ENCODE data around the gene FBN1. TPM values are rescaled to one million over a fixed set of nuclear protein-coding genes. Genes with fewer than 3 reads are reported as not detected.

FBN1 gene
- total RNA-seq, 4 donors from 2014 or later, result 153 to 266 (median 203) TPM

DNA sequence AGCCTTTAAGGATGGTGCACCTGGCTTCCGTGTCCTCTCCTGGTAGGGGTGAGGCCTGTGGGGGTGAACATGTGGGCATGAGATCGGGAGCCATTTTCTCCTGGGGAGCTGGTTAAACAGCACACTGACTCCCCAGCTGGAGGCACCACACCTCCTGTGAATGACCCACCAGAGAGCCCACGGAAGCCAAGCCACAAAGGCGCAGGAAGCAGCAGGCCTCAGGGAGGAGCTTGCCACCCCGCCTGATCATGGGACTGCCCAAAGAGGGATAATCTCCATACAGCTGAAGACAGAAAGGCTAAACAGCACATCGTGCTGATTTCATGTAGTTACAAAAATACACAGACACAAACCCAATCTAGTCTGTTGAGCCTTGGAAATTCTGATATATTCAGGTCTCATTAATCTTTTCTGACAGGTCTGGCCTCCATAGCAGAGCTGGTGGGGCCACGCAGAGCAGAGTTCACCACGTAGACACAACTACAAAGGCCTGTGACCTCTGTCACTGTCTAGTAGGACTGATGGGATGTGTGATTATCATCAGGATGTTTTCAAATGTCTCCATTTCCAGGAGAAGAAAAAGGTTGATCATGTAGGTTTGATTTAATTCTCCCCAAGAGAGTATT lies 239.1 kb downstream of the FBN1 start:
- WGBS, 2 donors (ENCODE audit: low coverage in 1 of 2), result 51 to 56% methylated on average over 5 to 6 of the region's 8 CpGs
- H3K27ac ChIP-seq, result peak overlapping the region in 3 of 4 donors; percentile 32 to 54 (median 32)

DNA sequence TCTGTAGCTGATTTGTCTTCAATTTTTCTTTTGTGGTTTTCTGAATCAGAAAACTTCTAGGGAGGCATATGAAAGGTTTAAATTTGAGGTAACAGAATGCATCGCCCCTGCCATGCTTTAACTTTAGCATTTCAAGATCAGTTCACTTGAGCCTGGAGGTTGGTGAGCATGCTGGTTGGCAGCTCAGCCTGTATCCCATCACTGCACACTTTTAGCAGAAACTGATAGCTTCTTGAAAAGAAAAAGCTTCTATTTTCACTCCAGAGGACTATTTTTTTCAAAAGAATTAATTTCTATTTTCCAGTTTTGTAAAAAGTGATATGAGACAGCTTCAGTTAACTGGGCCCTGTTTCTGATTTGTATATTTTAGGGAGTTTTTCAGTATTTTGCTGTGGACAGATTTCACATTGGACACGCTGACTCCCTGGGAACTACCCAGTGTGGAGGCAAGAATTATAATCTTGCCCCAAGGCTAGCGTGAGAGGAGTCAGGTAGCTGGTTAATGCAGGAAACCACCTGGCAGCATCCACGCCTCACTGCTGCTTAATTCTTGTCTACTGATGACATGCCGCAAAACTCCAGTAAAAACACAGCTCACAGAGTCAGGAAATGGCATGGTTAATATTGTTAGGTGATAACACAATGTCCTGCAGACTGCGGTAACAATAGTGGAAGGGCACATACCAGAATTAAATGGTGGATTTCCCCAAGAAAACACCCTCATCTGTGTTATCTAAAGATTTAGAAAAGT lies 242.9 kb downstream of the FBN1 start:
- H3K9me3 ChIP-seq, result no peaks in the 10 kb centered on the region
- TF ChIP-seq POLR2AphosphoS5 (IDR thresholded peaks at IDR 0.05) (no peak), POLR2A (IDR thresholded peaks at IDR 0.05) (no peak), EP300 (IDR thresholded peaks at IDR 0.05) (no peak)
- TF ChIP-seq, protein P1, sequence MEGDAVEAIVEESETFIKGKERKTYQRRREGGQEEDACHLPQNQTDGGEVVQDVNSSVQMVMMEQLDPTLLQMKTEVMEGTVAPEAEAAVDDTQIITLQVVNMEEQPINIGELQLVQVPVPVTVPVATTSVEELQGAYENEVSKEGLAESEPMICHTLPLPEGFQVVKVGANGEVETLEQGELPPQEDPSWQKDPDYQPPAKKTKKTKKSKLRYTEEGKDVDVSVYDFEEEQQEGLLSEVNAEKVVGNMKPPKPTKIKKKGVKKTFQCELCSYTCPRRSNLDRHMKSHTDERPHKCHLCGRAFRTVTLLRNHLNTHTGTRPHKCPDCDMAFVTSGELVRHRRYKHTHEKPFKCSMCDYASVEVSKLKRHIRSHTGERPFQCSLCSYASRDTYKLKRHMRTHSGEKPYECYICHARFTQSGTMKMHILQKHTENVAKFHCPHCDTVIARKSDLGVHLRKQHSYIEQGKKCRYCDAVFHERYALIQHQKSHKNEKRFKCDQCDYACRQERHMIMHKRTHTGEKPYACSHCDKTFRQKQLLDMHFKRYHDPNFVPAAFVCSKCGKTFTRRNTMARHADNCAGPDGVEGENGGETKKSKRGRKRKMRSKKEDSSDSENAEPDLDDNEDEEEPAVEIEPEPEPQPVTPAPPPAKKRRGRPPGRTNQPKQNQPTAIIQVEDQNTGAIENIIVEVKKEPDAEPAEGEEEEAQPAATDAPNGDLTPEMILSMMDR (IDR thresholded peaks at IDR 0.05), result no peak
- no peaks in the 10 kb centered on the region for H3K36me3 ChIP-seq
- H3K4me3 ChIP-seq, result no peak overlapping the region
- H3K27ac ChIP-seq, result no peak overlapping the region
- WGBS, 2 donors (ENCODE audit: low coverage in 1 of 2), result 68 to 73% methylated on average over 4 to 6 of the region's 6 CpGs
- no peak for ATAC-seq
- H3K27me3 ChIP-seq, result no peaks in the 10 kb centered on the region
- H3K4me1 ChIP-seq, result peaks cover 0 to 34% (median 11%) of the 10 kb centered on the region in 3 donors

More for the DNA sequence above, 239.1 kb downstream of the FBN1 start:
- no peaks in the 10 kb centered on the region for H3K27me3 ChIP-seq
- no peak overlapping the region for H3K4me3 ChIP-seq
- ATAC-seq, result peak; percentile 31
- TF ChIP-seq POLR2A (IDR thresholded peaks at IDR 0.05), result no peak
- no peak for TF ChIP-seq EP300 (IDR thresholded peaks at IDR 0.05)
- TF ChIP-seq, protein P1 (IDR thresholded peaks at IDR 0.05), result no peak
- no peak for TF ChIP-seq POLR2AphosphoS5 (IDR thresholded peaks at IDR 0.05)
- H3K4me1 ChIP-seq, result peaks cover 3 to 47% (median 5%) of the 10 kb centered on the region in 3 donors
- H3K9me3 ChIP-seq, result no peaks in the 10 kb centered on the region
- peaks cover 0 to 22% of the 10 kb centered on the region in 2 donors for H3K36me3 ChIP-seq

DNA sequence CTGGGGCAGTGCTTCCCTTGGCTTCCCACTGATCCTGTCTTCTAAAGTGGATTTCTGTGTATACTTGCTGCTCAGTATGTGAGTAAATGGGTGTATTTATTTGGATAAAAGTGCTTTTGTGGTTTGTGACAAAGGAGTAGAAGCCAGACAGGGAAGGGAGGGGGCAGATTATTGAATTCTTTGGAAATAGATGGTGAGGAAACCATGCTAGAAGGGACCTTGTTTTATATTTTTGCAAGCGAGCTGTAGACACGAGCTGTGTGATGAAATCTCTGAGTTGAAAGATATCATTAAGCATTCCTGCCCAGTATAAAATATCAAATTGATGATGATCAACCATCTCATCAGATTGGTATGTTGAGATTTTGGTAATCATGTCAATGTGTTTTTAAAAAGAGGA lies 245.4 kb downstream of the FBN1 start:
- peak; percentile 43 for ATAC-seq
- Histone ChIP-seq H3K4me1 (peaks cover 0 to 22% (median 11%) of the 10 kb centered on the region in 3 donors), H3K36me3 (no peaks in the 10 kb centered on the region), H3K4me3 (no peak overlapping the region), H3K27me3 (no peaks in the 10 kb centered on the region), H3K9me3 (no peaks in the 10 kb centered on the region), H3K27ac (peak overlapping the region in 1 of 4 donors; percentile 22)
- TF ChIP-seq POLR2AphosphoS5 (IDR thresholded peaks at IDR 0.05) (no peak), EP300 (IDR thresholded peaks at IDR 0.05) (no peak)
- WGBS, 2 donors (ENCODE audit: low coverage in 1 of 2), result 40 to 69% methylated on average over 2 of the region's 2 CpGs

DNA sequence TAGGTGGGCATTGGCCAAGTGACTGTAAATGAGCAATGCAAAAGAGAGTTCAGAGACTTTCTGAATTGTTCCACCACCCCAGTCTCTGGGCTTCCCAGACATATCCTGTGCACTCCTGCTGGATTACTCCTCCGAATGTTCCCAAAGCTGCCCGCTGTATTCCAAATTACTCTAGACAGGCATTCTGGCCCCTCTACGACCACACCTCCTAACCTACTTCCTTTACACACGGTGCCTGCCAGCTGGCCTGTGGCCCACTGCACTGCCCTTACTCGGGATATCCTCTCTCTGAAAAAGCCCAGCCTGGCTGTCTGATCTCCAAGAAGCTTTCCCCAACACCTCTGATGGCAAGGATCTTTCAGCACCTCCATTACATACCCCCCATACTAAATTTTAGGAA lies 247.7 kb downstream of the FBN1 start:
- TF ChIP-seq POLR2A (IDR thresholded peaks at IDR 0.05) (no peak), EP300 (IDR thresholded peaks at IDR 0.05) (no peak), POLR2AphosphoS5 (IDR thresholded peaks at IDR 0.05) (no peak)
- TF ChIP-seq, protein P1 (IDR thresholded peaks at IDR 0.05), result no peak
- H3K9me3 ChIP-seq, result no peaks in the 10 kb centered on the region
- H3K4me1 ChIP-seq, result peaks cover 0 to 42% (median 17%) of the 10 kb centered on the region in 3 donors
- 22 to 26% methylated on average over 3 to 4 of the region's 5 CpGs for WGBS, 2 donors (ENCODE audit: low coverage in 1 of 2)
- peak overlapping the region in 3 of 4 donors; percentile 4 to 41 (median 6) for H3K27ac ChIP-seq
- ATAC-seq, result no peak
- no peaks in the 10 kb centered on the region for H3K27me3 ChIP-seq
- no peaks in the 10 kb centered on the region for H3K36me3 ChIP-seq
- H3K4me3 ChIP-seq, result no peak overlapping the region

DNA sequence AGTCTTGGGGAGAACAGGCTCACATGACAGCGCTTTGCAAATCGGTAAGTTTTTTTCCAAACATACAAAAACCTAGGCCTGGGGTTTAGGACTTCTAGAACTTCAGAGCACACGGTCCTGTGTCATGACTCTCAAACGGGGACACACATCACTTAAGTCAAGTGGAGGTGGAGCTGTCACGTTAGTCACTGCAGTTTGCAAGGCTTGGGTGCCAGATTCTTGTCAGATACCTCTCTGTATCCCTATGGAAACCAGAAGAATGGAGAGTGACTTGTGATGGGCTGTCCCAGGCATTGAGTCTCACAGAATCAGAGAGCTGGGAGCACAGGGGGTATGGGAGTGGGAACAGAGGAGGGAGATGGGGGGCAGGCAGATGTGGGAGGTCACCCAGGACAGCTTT lies 249.5 kb downstream of the FBN1 start:
- TF ChIP-seq EP300 (IDR thresholded peaks at IDR 0.05) (no peak), POLR2AphosphoS5 (IDR thresholded peaks at IDR 0.05) (no peak), POLR2A (IDR thresholded peaks at IDR 0.05) (no peak)
- TF ChIP-seq, protein P1 (IDR thresholded peaks at IDR 0.05), result no peak
- no peak for ATAC-seq
- Histone ChIP-seq H3K27ac (peak overlapping the region in 3 of 4 donors; percentile 61 to 68 (median 67)), H3K36me3 (no peaks in the 10 kb centered on the region), H3K27me3 (no peaks in the 10 kb centered on the region), H3K4me1 (peaks cover 0 to 42% (median 17%) of the 10 kb centered on the region in 3 donors), H3K4me3 (no peak overlapping the region), H3K9me3 (no peaks in the 10 kb centered on the region)
- WGBS, 2 donors (ENCODE audit: low coverage in 1 of 2), result 44 to 75% methylated on average over 1 to 5 of the region's 5 CpGs
